GM18519 (cell line): ENCODE results near the gene EPAS1.

Source experiments
- ATAC-seq: cut with Tn5 transposase; IDR thresholded peaks from one replicate; pipeline ENCODE4 v1.9.1; 2021; ENCODE audit warnings: mild to moderate bottlenecking, moderate library complexity; ENCODE audit not compliant: unreplicated experiment, low FRiP score

The EPAS1 gene

DNA sequence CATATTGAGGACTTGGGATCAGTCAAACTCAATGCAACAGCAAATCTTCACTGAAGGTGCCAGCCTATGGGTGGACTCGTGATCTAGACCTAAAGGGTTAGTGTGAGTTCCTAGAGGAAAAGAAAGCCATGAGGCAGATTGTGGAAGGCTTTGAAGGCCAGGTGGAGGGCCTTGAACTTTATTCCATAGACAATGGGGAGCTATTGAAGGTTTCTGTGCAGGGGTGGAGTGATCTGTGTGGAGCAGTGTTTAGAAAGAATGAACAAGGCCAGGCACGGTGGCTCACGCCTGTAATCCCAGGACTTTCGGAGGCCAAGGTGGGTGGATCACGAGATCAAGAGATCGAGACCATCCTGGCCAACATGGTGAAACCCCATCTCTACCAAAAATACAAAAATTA is 61.5 kb downstream of the EPAS1 start:
- ATAC-seq: no peak

DNA sequence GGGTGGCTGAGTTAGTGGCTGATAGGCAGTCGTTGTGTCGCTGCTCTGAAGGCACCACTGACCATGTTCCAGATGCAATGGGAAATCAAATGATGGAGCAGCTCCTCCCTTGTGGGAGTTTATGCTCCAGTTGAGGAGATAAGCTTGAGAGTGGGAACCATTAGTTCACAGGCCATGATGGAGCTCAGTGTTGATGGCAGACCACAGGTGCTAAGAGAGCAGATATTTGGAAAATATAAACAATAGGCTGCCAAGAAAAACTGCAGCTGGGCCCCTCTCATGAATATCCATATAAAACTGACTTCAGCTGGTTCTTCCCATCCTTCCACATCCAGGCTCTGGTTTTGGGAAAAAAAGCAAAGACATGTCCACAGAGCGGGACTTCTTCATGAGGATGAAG is 63.1 kb downstream of the EPAS1 start:
- no peak for ATAC-seq

DNA sequence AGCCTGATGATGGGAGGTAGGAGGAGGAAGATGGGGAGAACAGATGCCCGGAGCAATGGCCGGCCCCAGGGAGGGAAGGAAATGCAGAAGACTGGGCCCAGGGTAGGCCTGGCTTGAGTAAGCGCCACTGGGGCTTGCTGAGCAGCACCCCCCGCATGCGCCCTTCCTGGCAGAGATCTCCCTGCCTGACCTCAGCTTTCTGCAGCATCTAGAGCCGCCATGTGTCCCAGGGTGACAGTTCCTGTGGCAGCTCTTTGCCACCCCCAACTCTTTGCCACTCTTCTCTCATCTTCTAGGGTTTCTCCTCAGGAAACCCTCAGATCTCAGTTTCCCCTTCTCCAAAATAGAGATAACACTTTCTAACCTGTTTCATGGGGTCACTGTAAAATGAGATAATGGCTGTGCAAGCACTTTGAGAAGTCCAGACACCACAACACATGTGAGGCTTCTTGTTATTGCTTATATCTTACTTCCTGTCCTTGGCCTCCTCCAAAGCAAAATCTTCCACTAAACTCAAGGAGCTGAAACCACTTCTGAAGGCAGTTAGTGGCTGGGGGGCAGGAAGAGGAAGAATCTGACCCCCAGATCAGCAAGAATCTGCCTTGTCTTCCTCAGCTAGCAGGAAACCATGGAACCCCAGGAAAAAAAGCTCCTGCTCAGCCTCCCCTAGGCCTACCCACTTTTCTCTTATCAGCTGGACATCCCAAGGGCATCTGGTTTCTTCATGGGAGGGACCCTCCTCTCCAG is 64.9 kb downstream of the EPAS1 start:
- no peak for ATAC-seq

DNA sequence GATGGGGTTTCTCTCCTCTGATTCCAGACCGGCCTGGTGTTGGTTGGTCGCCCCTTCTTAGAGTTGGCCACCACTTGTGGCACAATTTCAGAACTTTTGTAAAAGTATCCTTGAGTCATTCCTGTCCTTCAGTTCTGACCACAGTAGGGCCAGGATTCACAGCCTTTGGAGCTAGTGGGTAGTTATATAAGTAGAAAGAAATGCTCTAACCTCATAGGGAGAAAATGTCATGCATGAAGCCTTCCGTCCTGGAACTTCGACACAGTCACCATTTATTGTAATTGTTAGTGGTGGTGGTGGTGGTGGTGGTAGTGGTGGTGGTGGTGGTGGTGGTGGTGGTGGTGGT is 65.4 kb downstream of the EPAS1 start:
- ATAC-seq: no peak

DNA sequence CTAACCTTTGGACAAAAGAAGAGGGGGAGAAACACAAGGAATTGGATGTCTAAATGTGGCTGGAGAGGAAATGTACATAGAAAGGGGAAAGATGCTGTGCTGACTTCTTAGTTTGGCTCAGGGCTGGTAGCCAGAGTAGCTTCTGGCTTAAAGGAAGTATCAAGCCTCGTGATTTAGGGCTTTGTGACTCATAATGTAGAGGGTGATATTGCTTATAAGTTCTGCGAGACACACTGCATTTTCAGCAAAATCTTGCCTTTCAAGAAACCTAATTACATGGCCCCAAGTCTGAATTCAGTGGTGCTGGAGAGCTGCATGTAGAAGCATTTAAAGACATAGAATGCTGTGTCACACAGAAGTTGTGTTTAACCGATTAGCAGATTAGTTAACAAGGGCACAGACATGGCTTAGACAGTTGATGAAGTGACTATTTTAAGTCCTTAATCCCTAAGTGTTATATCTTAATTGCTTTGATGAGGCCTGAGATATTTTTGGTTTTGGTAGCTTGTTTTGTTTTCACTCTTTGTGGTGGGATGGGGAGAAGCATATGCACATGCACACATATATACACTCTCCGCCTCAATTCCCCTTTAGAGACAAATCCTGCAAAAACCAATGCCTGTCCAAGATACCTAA is 66.4 kb downstream of the EPAS1 start:
- no peak for ATAC-seq

DNA sequence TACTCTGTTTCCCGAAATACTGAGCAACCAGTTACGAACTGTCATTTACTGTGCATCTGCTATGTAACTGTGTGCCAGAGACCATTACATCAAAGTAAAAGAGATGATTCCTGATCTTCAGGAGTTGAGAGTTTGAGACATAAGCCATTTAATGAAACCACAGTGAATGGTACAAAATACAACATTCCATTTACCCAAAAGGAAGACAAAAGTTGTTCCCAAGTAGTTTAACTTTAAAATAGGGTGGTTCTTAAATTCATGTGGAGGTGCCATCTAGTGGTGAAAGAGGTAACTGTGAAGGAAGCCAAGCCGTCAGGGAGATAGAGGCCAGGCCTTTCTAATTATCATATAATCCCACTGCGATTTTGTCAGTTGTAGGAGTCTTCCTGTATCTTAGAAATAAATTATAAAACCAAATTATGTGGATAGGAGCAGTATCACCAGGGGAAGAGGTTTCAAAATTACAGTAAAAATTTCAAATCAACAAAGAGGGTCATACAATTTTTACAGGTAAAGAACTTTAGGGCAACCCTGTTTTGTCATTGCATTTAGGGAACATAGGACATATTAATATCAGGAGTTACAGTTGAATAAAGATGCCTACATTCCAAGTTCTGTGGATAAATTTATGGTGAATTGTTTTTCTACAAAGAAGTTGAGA is 67.7 kb downstream of the EPAS1 start:
- no peak for ATAC-seq

DNA sequence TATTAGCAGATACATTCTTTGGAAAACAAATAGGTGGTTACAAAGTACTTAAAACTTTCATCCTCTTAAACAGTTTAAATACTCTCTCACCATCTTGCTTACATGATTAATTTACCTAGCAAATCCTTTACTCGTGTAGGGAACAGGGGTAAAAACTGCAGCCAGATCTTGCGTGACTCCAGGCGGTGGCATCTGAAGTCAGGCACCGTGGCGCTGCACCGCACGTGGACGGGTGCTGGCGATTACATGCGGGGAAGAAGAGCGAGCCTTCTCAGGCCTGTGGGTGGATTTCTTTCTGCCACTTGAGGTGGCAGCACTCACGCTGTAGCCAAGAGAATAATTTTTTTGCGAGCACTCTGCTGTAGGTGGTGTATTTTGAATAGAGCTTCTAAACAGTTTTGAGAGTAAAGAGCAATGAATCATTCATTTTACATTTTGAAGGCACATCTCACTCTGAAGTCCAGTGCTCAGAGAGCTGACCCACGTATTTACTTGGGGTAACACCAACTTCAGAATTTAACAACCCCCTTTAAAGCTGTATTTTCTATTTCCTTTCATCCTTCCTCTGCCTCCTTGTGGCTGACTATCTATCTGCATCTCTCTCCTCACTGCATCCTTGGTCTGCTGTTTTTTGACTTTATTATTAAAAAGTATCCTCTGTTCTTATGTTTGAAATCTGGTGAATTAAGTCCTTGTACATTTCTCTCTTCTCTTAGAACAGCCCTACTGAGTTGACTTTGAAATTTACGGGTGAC is 68.9 kb downstream of the EPAS1 start:
- ATAC-seq: no peak

DNA sequence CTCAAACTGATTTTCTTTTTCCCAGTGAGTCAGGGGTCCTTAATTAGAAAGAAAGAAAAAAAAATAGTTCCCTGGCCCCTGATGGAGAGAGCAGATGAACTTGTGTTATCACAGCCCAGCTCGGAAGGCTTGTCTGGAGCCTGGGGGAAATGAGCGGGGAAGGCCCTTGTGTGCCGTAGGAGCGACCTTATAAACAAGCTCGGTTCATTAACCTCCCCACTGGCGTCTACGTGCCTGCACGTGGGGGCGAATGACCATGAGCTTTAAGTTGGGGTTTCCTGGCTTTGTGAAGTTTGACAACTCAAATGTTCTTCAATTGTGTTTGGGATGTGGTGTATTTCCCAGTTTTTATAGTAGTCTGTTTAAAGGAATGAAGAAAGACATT is 69.5 kb downstream of the EPAS1 start:
- ATAC-seq: no peak

DNA sequence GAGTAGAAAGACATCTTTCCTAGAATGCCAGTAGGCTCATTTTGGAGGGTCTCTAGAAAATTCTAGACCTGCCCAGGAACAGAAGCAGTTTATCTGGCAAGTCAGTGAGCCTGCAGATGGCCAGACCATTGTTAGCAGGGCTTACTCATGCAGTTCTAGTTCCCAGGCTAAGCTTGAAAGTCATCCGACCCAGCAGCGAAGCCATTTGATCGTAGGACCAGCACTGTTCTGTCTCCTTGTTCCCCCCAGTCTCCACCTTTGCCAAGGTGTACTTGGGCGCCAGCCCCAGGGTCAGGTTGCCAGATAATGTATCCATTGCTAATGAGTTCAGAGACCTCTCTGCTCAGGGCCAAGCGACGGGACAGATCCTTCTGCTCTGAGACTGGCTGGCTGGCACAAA is 70.1 kb downstream of the EPAS1 start:
- ATAC-seq: no peak

DNA sequence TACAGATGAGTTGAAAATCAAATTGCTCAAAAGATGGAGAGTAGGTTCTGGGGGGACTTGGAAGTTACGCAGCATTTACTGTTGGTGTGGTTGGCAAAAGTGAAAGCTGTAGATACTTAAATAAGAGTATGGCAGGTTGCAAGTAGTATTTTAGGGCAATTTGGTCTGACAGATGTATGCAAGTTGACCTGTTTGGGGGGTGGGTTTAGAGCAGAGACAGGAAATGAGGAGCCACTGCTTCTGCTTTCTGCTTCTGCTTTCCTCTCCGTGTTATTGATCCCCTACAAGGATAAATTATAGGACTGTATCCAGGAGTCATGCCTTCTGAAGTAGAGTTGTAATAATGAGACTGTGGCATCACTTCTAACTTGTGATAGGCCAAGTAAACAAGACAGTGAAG is 71.2 kb downstream of the EPAS1 start:
- no peak for ATAC-seq

DNA sequence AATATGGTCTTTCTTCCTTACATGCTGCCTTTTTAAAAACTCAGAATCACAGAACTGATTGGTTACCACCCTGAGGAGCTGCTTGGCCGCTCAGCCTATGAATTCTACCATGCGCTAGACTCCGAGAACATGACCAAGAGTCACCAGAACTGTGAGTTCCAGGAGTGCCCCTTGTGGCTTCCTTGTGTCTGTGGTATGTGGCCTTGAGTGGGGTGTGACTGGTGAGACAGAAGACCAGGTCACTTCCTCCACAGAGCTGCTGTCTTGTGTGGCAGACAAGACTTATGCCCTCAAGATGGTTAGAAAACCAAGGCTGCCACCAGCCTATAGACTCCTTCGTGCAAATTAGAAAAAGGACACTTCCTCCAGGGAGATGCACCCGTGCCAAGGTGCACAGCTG is 72.6 kb downstream of the EPAS1 start:
- no peak for ATAC-seq

DNA sequence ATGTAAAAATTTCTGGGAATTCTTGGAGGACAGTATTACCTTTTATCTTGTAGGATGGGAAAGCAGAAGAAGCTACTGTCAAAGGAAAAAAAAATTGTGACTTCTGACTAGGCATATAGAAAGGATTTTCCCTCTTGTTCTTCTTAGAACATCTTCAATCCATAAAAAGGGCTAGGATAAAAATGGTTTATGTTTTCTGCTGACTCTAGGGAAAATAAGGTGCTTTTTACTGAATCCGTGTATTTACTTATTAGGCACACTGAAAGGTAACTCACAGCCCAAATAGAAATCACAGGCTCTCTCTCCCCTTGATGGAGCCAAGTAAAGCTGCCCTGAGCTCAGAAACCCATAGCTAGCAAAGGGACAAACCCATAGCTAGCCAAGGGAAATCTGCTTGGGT is 74.6 kb downstream of the EPAS1 start:
- no peak for ATAC-seq

DNA sequence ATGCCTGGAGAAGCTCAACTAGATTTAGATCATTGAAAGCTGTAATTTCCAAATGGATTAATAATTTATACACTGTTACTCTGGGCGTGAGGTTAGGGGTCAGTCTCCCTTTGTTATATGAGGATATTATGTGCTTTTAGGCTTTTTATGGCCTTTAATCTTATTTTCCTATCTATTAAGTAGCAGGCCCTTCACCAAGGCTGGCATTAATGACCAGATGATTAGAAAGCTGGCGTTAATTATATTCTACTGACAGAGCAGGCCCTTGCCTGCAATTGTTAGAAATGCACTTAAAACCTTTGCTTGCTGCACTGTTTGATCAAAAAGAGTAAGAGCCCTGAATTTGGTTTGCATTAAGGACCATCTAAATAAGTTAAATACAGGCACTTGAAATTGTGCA is 75.3 kb downstream of the EPAS1 start:
- ATAC-seq: no peak

DNA sequence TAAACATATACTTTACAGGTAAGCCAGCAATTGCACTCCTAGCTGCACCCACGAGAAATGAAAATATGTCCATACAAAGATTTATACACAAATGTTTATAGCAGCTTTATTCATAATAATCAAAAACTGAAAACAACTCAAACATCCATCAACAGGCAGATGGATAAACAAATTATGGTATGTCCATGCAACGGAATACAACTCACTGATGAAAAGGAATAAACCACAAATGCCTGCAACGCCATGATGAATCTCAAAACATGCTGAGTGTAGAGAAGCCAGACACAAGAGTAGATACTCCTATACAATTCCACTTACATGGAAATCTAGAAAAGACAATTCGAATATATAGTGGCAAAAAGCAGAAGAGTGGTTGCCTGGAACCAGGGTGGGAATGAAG is 76.0 kb downstream of the EPAS1 start:
- ATAC-seq: no peak

DNA sequence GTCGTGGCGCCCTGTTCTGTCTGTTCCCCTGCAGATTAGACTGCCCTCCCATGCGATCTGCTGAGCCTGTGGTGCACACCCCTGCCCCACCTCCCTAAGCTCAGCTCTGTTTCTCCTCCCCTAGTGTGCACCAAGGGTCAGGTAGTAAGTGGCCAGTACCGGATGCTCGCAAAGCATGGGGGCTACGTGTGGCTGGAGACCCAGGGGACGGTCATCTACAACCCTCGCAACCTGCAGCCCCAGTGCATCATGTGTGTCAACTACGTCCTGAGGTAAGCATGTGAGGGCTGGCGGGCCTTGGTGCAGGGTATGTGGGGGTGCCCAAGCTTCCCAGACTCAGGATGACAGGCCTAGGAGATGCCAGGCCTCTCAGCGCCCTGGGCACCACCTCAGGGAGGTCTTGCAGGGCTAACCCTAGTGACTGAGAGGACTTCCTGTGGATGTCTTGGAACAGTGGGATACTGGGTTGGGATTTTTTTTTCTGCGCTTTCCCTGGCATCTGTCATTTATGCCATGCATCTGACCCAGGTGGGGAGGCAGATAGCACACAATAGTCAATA is 78.4 kb downstream of the EPAS1 start:
- ATAC-seq: no peak

DNA sequence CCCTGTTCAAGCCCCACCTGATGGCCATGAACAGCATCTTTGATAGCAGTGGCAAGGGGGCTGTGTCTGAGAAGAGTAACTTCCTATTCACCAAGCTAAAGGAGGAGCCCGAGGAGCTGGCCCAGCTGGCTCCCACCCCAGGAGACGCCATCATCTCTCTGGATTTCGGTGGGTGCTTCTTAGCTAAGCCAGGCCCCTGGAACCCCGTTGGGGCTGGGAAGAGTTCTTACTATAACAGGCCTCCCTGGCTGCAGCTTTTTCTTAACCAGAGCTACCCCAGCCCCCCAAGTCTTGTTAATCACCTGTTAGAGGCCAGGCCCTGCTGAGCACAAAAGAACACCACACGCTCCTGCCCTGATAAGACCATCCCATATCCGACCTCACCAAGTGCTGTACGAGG is 79.4 kb downstream of the EPAS1 start:
- ATAC-seq: no peak

DNA sequence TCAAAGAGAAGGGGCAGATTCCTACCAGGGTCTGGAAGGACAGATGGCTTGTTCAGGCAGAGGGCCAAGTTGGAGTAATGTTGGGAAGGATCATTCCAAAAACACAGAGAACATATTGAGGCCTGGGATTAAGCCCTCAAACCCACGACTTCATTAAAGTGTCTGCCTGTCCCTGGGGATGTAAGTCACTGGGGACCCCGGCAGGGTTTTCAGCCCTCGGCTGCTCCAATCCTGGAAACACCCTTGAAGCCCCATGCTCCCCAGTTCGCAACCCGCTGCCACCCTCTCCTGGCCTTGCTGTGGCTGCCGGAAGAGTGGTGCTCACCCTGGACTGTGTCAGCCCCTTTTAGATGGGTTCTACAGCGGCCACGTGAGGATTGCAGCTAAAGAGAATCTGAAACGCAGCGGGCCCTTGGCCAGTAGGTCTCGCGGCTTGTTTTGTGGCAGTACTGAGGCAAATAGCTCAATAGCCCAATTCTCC is 79.9 kb downstream of the EPAS1 start:
- no peak for ATAC-seq

DNA sequence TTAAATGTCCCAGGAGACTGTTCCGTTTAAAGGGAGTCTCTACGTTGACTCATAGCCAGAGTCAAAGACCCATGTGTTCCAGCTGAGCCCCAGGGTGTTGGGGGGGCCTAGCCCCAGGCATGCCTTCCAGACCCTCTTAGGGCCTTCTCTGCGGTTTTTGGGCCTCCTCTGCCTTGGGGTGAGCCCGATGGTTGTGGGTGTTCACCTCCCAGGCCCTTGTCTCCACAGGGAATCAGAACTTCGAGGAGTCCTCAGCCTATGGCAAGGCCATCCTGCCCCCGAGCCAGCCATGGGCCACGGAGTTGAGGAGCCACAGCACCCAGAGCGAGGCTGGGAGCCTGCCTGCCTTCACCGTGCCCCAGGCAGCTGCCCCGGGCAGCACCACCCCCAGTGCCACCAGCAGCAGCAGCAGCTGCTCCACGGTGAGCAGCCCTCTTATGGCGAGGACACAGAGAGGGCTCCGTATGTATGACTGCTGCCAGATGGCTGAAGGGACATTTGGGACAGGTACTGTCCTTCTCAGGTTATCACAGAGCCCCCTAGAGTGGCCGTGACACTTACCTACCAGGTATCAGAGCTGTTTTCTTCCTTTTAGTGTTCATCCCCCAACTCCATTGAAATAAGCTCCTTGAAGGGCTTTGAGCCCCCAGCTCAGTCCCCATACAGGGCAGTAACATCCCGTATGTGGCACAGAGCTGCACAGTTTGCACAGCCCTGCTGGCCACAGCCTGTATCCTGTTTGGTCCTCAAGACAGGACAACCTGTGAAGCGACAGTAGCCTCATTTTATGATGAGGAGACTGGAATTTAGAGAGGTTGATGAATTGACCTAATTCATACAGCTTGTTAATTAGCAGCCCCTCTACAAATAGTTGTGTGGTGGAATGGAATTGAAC is 80.7 kb downstream of the EPAS1 start:
- no peak for ATAC-seq

DNA sequence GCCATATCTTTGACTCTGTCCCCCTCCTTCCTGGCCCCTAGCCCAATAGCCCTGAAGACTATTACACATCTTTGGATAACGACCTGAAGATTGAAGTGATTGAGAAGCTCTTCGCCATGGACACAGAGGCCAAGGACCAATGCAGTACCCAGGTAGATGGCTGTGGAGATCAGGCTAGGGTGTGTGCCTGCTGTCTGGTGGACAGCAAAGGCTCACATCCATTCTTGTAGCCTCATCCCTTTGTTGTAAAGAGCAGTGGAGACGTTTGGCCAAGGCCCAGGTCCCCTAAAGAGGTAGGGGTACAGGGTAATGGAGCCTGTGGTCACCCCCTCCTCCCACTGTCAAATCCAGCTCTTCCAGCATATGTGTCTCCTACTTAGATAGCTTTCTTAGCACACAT is 81.4 kb downstream of the EPAS1 start:
- ATAC-seq: no peak
